Tibial nerve (tissue), 4 donors: ENCODE results near the gene EN1. TPM values are rescaled to one million over a fixed set of nuclear protein-coding genes. Genes with fewer than 3 reads are reported as not detected.

ENCODE experiments used
- DNase-seq, 2 donors: peaks; one replicate each; pipeline ENCODE4 v3.0.0-alpha.2; 2019; ENCODE audit warnings: low spot score in 2 of 2
- H3K27ac ChIP-seq, 4 donors: fragments of 200-600 bp; sonication (generic) in 3 of 4; one replicate each; pipeline ENCODE4 v1.5.1; 2017 to 2019; ENCODE audit warnings: mild to moderate bottlenecking in 1 of 4
- H3K27me3 ChIP-seq, 2 donors: fragments of 200-600 bp; sonication (generic) in 1 of 2; one replicate each; pipeline versions ENCODE4 v1.5.1 to v1.6.0; 2017 to 2019
- H3K36me3 ChIP-seq, 3 donors: fragments of 200-600 bp; sonication (generic); one replicate each; pipeline ENCODE4 v1.5.1; 2018 to 2019
- H3K4me1 ChIP-seq, 4 donors: fragments of 200-600 bp; sonication (generic) in 3 of 4; one replicate each; pipeline ENCODE4 v1.5.1; 2017 to 2019
- H3K4me3 ChIP-seq, 4 donors: fragments of 200-600 bp; sonication (generic) in 3 of 4; one replicate each; pipeline ENCODE4 v1.5.1; 2017 to 2019; ENCODE audit warnings: mild to moderate bottlenecking in 1 of 4, moderate library complexity in 1 of 4
- H3K9me3 ChIP-seq, 4 donors: fragments of 200-600 bp; sonication (generic) in 3 of 4; one replicate each; pipeline ENCODE4 v1.5.1; 2017 to 2019
- EP300 ChIP-seq, 2 donors: sonication (generic); formaldehyde crosslinking; IDR thresholded peaks; one replicate each; pipeline ENCODE4 v1.6.1; 2017; ENCODE audit warnings: antibody characterized with exemption in 2 of 2, mild to moderate bottlenecking in 1 of 2
- POLR2A ChIP-seq, 2 donors: fragments of 450-650 bp; IDR thresholded peaks; one replicate each; pipeline ENCODE4 v1.6.1; 2017; ENCODE audit warnings: antibody characterized with exemption in 2 of 2, mild to moderate bottlenecking in 2 of 2, moderate library complexity in 2 of 2
- WGBS, 2 donors: methylation state at CpG; one replicate each; pipeline ENCODE4 v1.1.5; 2018; 5-methylcytosine and 5-hydroxymethylcytosine counted together
- total RNA-seq, 4 donors: library from RNA; depleted of rRNA; stranded (reverse); fragments of >200 nt; gene quantifications; one replicate each; pipeline ENCODE4 v1.1.0, GENCODE V29; 2016
- TF ChIP-seq, protein P1 (sequence below), 5 experiments: fragments of 200-600 bp in 3 of 5; fragments of 450-650 bp in 2 of 5; sonication (generic) in 3 of 5; IDR thresholded peaks; one replicate each; pipeline ENCODE4 v1.5.1; 2016 to 2019; ENCODE audit warnings: antibody characterized with exemption in 5 of 5, mild to moderate bottlenecking in 3 of 5, moderate library complexity in 2 of 5

EN1 gene
- total RNA-seq, 4 donors from 2014 or later, result 0.63 to 0.90 (median 0.78) TPM; not detected in 1

DNA sequence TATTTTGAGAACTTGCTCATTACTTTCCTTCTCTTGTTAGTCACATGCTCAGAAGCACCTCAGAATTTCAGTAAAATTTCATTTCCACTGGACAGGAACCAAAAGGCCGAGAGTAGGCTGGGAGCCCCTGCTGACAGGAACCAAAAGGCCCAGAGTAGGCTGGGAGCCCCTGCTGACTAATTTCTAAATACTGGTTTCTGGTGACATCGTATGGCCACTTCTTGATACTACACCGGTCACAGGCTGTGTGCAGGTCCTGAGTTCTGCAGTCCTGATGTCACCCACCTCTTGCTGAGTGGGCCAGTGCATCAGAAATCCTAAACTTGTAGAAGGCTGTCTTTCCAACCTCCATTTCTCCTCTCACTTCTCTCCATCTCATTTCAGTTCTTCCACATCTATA is 17.7 kb upstream of the EN1 start:
- TF ChIP-seq EP300 (IDR thresholded peaks at IDR 0.05), result no peak
- TF ChIP-seq, protein P1, sequence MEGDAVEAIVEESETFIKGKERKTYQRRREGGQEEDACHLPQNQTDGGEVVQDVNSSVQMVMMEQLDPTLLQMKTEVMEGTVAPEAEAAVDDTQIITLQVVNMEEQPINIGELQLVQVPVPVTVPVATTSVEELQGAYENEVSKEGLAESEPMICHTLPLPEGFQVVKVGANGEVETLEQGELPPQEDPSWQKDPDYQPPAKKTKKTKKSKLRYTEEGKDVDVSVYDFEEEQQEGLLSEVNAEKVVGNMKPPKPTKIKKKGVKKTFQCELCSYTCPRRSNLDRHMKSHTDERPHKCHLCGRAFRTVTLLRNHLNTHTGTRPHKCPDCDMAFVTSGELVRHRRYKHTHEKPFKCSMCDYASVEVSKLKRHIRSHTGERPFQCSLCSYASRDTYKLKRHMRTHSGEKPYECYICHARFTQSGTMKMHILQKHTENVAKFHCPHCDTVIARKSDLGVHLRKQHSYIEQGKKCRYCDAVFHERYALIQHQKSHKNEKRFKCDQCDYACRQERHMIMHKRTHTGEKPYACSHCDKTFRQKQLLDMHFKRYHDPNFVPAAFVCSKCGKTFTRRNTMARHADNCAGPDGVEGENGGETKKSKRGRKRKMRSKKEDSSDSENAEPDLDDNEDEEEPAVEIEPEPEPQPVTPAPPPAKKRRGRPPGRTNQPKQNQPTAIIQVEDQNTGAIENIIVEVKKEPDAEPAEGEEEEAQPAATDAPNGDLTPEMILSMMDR (IDR thresholded peaks at IDR 0.05), result peak in 4 of 5 experiments; percentile 32 to 52 (median 40)
- no peaks in the 10 kb centered on the region for H3K4me1 ChIP-seq
- peaks cover 0 to 49% of the 10 kb centered on the region in 2 donors for H3K27me3 ChIP-seq

DNA sequence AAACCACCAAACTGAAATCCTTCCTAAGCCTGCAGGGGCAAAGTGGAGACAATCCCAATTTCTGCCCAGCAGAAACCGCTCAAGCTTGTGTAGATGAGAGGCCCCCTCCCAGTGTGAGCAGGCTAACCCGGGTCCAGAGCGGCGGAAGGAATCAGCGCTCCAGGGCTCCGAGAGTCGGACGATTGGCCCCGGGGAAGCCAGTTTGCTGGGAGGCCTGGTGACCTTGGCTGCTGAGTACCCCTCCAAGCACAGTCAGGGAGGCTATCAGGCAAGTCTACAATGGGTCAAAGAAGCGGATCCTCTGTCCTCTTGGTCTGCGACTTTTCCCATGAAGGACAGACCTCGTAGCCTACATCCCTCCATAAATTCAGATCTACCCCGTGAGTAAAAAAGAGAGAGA is 16.8 kb upstream of the EN1 start:
- TF ChIP-seq, protein P1 (IDR thresholded peaks at IDR 0.05), result no peak
- TF ChIP-seq EP300 (IDR thresholded peaks at IDR 0.05), result no peak
- TF ChIP-seq POLR2A (IDR thresholded peaks at IDR 0.05), result no peak
- peaks cover 0 to 58% of the 10 kb centered on the region in 2 donors for H3K27me3 ChIP-seq

More for the DNA sequence above, 17.7 kb upstream of the EN1 start:
- H3K9me3 ChIP-seq, result no peaks in the 10 kb centered on the region
- 10 to 12% methylated on average over 3 of the region's 3 CpGs for WGBS, 2 donors
- DNase-seq, result no peak
- no peak overlapping the region for H3K27ac ChIP-seq
- H3K36me3 ChIP-seq, result no peaks in the 10 kb centered on the region
- H3K4me3 ChIP-seq, result no peak overlapping the region

DNA sequence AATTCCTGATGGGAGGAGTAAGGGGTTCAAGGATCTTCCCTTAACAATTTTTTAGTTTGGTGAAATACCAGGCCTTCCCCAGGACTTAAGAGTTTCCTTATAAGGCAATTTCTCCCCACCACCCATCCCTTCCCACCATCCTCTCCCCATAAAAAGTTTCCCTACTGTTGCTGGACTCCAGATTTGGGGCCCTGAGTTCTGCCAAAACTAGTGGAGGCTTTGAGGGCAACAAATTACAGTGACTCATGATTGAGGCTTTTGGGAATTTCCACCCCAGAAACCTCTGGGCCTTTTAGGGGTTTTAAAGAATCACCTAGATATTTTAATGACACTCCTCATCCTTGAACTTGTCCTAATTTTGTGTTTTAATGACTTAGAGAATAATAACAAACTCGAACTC is 14.3 kb upstream of the EN1 start:
- peaks cover 0 to 83% of the 10 kb centered on the region in 2 donors for H3K27me3 ChIP-seq
- DNase-seq, result no peak
- TF ChIP-seq, protein P1 (IDR thresholded peaks at IDR 0.05), result no peak
- no peak for TF ChIP-seq EP300 (IDR thresholded peaks at IDR 0.05)
- TF ChIP-seq POLR2A (IDR thresholded peaks at IDR 0.05), result no peak
- H3K4me1 ChIP-seq, result peaks cover 0 to 25% (median 0%) of the 10 kb centered on the region in 4 donors
- H3K4me3 ChIP-seq, result no peak overlapping the region
- no peaks in the 10 kb centered on the region for H3K36me3 ChIP-seq
- no peaks in the 10 kb centered on the region for H3K9me3 ChIP-seq
- H3K27ac ChIP-seq, result no peak overlapping the region
- 63 to 70% methylated on average over 1 of the region's 1 CpG for WGBS, 2 donors

More for the DNA sequence above, 16.8 kb upstream of the EN1 start:
- peaks cover 0 to under 1% (median 0%) of the 10 kb centered on the region in 4 donors for H3K4me1 ChIP-seq
- H3K36me3 ChIP-seq, result no peaks in the 10 kb centered on the region
- H3K9me3 ChIP-seq, result no peaks in the 10 kb centered on the region
- no peak for DNase-seq
- no peak overlapping the region for H3K4me3 ChIP-seq
- H3K27ac ChIP-seq, result no peak overlapping the region
- 81 to 90% methylated on average over 13 of the region's 13 CpGs for WGBS, 2 donors

DNA sequence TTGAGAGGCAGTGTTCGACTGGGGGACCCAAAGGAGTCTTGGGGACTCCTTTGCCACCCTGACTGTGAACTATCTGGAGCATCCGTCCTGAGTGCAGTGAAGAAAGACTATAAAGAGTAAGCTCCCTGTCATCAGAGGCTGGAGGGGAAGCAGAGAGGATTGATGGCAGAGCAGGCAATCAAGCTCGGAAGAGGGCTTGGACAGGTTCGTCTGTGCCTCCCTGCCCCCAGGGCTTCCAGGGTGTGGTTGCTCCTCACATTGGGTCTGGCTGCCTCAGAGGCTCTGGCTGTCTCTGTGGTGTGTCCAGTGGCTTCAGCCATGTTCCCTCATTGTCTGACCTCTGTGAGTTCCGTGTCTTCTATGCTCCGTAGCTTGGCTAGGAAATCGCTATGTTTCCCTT is 13.8 kb upstream of the EN1 start:
- 68 to 85% methylated on average over 7 of the region's 7 CpGs for WGBS, 2 donors
- Histone ChIP-seq H3K27me3 (peaks cover 0 to 88% of the 10 kb centered on the region in 2 donors), H3K4me3 (no peak overlapping the region)

DNA sequence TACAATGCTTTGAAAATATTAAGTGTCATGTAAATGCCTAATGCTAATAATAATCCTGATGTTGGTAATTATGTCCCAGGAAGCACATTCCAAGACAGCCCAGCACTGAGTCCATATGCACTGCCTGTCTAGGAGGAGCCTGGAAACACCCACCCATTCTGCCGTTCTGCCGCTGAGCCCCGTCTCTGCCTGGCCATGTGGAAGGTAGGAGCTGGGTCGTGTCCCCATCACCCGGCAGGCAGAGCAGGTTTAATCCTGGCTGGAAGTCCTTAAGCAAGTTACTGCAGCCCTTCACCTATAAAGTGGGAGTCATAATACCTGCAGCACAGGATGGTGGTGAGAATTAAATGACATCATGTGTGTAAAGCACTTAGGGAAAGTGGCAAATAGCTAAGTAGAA is 13.1 kb upstream of the EN1 start:
- 7 to 10% methylated on average over 4 to 5 of the region's 5 CpGs for WGBS, 2 donors
- peaks cover 0 to 95% of the 10 kb centered on the region in 2 donors for H3K27me3 ChIP-seq

More for the DNA sequence above, 13.8 kb upstream of the EN1 start:
- Histone ChIP-seq H3K4me1 (peaks cover 0 to 28% (median 0%) of the 10 kb centered on the region in 4 donors), H3K9me3 (no peaks in the 10 kb centered on the region), H3K27ac (no peak overlapping the region), H3K36me3 (no peaks in the 10 kb centered on the region)
- no peak for DNase-seq
- no peak for TF ChIP-seq POLR2A (IDR thresholded peaks at IDR 0.05)
- TF ChIP-seq, protein P1 (IDR thresholded peaks at IDR 0.05), result no peak
- TF ChIP-seq EP300 (IDR thresholded peaks at IDR 0.05), result no peak

More for the DNA sequence above, 13.1 kb upstream of the EN1 start:
- Histone ChIP-seq H3K27ac (no peak overlapping the region), H3K4me3 (no peak overlapping the region), H3K36me3 (no peaks in the 10 kb centered on the region), H3K4me1 (peaks cover 0 to 35% (median 6%) of the 10 kb centered on the region in 4 donors), H3K9me3 (no peaks in the 10 kb centered on the region)
- no peak for DNase-seq
- TF ChIP-seq POLR2A (IDR thresholded peaks at IDR 0.05) (no peak), EP300 (IDR thresholded peaks at IDR 0.05) (no peak)
- TF ChIP-seq, protein P1 (IDR thresholded peaks at IDR 0.05), result no peak
